Pancreas (tissue), 10 donors: ENCODE data around the gene TOR2A. TPM values are rescaled to one million over a fixed set of nuclear protein-coding genes. Genes with fewer than 3 reads are reported as not detected.
A peak's percentile ranks its signal among the peaks of the same experiment; 100 is the strongest.
"Not testable (repeated sequence)": the region's sequence is repeated elsewhere in the genome, so short reads cannot be mapped to it uniquely, and the experiment has no call there.

Source experiments
- ATAC-seq, 4 donors: fragments of 200-7000 bp; cut with Tn5 transposase; one replicate each; pipeline versions ENCODE4 v1.8.0 to v1.9.1; 2020; ENCODE audit warnings: mild to moderate bottlenecking in 4 of 4, moderate library complexity in 4 of 4
- DNase-seq, 6 donors: peaks; one replicate each; pipeline ENCODE4 v3.0.0-alpha.2; 2020
- FAIRE-seq: peaks from 2 replicates; lab custom pipeline; 2012; peaks lifted over from hg19 to GRCh38; lab: Jason Lieb, UNC
- H3K27ac ChIP-seq, 4 donors: fragments of 200-600 bp; sonication (generic); 1 replicate in 3 of 4; 2 replicates in 1 of 4; pipeline versions ENCODE4 v1.5.0 to v1.8.0; 2020
- H3K27me3 ChIP-seq, 4 donors: fragments of 200-600 bp; one replicate each; pipeline ENCODE4 v1.8.0; 2021
- H3K36me3 ChIP-seq, 3 donors: fragments of 200-600 bp; sonication (generic) in 1 of 3; one replicate each; pipeline versions ENCODE4 v1.5.0 to v1.8.0; 2020 to 2021
- H3K4me1 ChIP-seq, 3 donors: fragments of 200-600 bp; one replicate each; pipeline ENCODE4 v1.8.0; 2021
- H3K4me3 ChIP-seq, 4 donors: fragments of 200-600 bp; sonication (generic) in 2 of 4; one replicate each; pipeline versions ENCODE4 v1.5.0 to v1.8.0; 2020 to 2021
- H3K9me3 ChIP-seq, 4 donors: fragments of 200-600 bp; one replicate each; pipeline ENCODE4 v1.8.0; 2021
- CTCF ChIP-seq, 4 donors: fragments of 200-600 bp; sonication (generic) in 3 of 4; IDR thresholded peaks; one replicate each; pipeline versions ENCODE4 v1.5.0 to v1.8.0; 2021; ENCODE audit warnings: antibody characterized with exemption in 4 of 4
- WGBS, 2 donors: extraction: QIAGEN DNeasy Blood & Tissue Kit; methylation state at CpG; one replicate each; pipeline ENCODE4 v1.1.7; 2013; 5-methylcytosine and 5-hydroxymethylcytosine counted together
- intact Hi-C, 3 donors: fragments of 100-400 bp; cut with DNase I; formaldehyde crosslinking; loops; one replicate each; pipeline versions ENCODE4 v1.11.1 to v1.14.2; 2022
- polyA plus RNA-seq, 2 donors: library from polyadenylated mRNA; stranded (reverse); fragments of 200-250 nt; gene quantifications; one replicate each; pipeline ENCODE4 v1.2.3, GENCODE V29; 2013
- total RNA-seq, 6 donors: library from RNA; stranded (reverse); fragmentation: NEBNext Ultra II Directional in 4 of 6; extraction: Animal tissue kit (Norgen Biotek cat#: 25700) in 4 of 6; gene quantifications; one replicate each; pipeline versions ENCODE4 v1.2.1 to v1.2.4, GENCODE V29; 2021 to 2023
- donor health status: healthy with polysubstance abuse.
- donor health status: DM: no; HTN: no; CAD: no; lungs with moderate emphysema.
- donor health status: DM: no; HTN: no; CAD: no.
- donor health status: control.
- donor health status: control.
- donor health status: Bipolar disorder and iron deficiency.
- donor health status: DM: yes; HTN: yes; CAD: no.
- donor health status: DM: no; HTN: no; CAD: no.
- donor health status: DM: no; HTN: no; CAD: no.
- donor health status: DM: yes; HTN: yes; CAD: no.

Gene TOR2A
- total and polyA plus RNA-seq, 8 donors, result 4.2 to 17.5 (median 6.1) TPM

GRCh38 chr9:127763918-127764384 lies 28.9 kb upstream of the TOR2A start:
- H3K4me3 ChIP-seq, result no peak overlapping the region
- H3K27ac ChIP-seq, result no peak overlapping the region
- DNase-seq (peak in 1 of 6 donors; percentile 73), ATAC-seq (peak; percentile 44 to 78 (median 63)), FAIRE-seq (no peak)
- intact Hi-C loops, result no loop called here
- WGBS, 2 donors, result 44 to 59% methylated on average over 7 of the region's 7 CpGs
- no peaks in the 10 kb centered on the region for H3K27me3 ChIP-seq
- H3K4me1 ChIP-seq, result no peaks in the 10 kb centered on the region
- no peak for TF ChIP-seq CTCF (IDR thresholded peaks at IDR 0.05)
- H3K36me3 ChIP-seq, result no peaks in the 10 kb centered on the region
- no peaks in the 10 kb centered on the region for H3K9me3 ChIP-seq

- no peaks in the 10 kb centered on the region for H3K9me3 ChIP-seq
- peak in 3 of 4 donors; percentile 19 to 56 (median 48) for ATAC-seq
- 50 to 51% methylated on average over 16 of the region's 16 CpGs for WGBS, 2 donors
- no peak for DNase-seq
- intact Hi-C loops, result no loop called here
- no peaks in the 10 kb centered on the region for H3K36me3 ChIP-seq
- H3K4me3 ChIP-seq, result no peak overlapping the region
- TF ChIP-seq CTCF (IDR thresholded peaks at IDR 0.05), result no peak
- no peaks in the 10 kb centered on the region for H3K27me3 ChIP-seq
- no peak overlapping the region for H3K27ac ChIP-seq
- no peaks in the 10 kb centered on the region for H3K4me1 ChIP-seq
- FAIRE-seq, result no peak
These were observed 27.1 kb upstream of the TOR2A start for GRCh38 chr9:127762111-127762676.

DNA sequence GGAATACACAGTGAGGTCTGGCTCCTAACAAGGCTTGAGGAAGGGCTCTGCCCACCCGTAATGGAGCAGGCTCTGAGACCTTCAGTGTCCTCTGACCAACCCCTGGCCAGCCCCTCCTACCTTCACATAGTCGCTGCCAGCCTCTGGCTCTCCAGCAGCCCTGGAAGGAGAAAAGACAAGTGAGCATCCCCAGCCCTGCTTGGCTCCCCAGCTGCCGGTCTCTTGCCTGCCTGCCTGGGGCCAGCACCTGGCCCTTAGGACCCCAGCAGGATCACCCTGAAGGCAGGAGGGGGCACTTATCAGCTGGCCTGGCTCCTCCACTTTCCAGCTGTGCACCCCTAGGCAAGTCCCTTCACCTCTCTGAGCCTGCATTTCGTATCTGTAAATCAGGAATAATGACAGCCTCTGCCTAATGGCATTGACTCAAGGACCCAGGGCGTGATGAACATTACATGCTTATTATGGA lies 26.4 kb upstream of the TOR2A start:
- WGBS, 2 donors, result 53 to 61% methylated on average over 5 of the region's 5 CpGs
- FAIRE-seq, result no peak

DNA sequence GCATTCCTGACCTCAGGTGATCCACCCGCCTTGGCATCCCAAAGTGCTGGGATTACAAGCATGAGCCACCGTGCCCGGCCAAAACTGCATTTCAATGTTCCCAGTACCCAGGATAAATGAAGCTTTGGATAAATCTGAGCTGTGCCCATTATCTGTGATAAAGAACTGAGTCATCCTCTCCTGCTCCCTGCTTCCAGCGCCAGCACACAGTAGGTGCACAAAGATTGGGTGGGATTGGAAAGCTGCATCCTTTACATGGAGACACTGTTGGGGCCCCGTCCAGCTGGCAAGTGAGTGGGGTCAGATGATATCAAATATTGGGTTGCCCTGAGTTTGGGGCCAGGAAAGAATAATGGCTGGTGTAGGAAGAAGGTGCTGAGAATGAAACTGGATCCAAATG lies 26.0 kb upstream of the TOR2A start:
- no peaks in the 10 kb centered on the region for H3K36me3 ChIP-seq
- intact Hi-C loops, result no loop called here
- H3K9me3 ChIP-seq, result no peaks in the 10 kb centered on the region
- H3K4me1 ChIP-seq, result no peaks in the 10 kb centered on the region
- H3K27me3 ChIP-seq, result no peaks in the 10 kb centered on the region
- no peak overlapping the region for H3K27ac ChIP-seq
- WGBS, 2 donors, result 65 to 74% methylated on average over 5 of the region's 5 CpGs
- TF ChIP-seq CTCF (IDR thresholded peaks at IDR 0.05), result no peak
- ATAC-seq, result no peak
- no peak overlapping the region for H3K4me3 ChIP-seq
- no peak for DNase-seq
- no peak for FAIRE-seq

More for the DNA sequence above, 26.4 kb upstream of the TOR2A start:
- ATAC-seq (no peak), DNase-seq (no peak)
- H3K36me3 ChIP-seq, result no peaks in the 10 kb centered on the region
- no peak overlapping the region for H3K27ac ChIP-seq
- no peaks in the 10 kb centered on the region for H3K9me3 ChIP-seq
- H3K4me1 ChIP-seq, result no peaks in the 10 kb centered on the region
- TF ChIP-seq CTCF (IDR thresholded peaks at IDR 0.05), result no peak
- intact Hi-C loops, result no loop called here
- no peak overlapping the region for H3K4me3 ChIP-seq
- H3K27me3 ChIP-seq, result no peaks in the 10 kb centered on the region

DNA sequence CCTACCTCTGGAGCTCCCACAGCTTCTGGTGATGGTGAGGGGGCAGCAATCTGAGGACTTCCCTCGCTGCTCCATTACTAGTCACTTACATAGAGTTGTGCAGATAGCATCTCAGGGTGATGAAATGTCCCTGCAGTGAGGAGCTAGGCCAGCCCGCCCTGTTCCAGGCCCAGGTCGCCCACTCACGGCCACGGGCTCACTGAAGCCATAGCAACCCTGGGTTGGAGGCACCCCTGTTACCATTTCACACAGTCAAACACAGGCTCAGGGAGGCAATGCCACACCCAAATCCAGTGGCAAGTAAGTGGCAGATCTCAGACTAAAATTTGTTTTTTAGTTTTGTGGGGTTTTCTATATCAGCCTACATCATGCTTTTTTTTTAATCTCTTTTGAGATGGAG lies 23.7 kb upstream of the TOR2A start:
- H3K36me3 ChIP-seq, result no peaks in the 10 kb centered on the region
- no peak for ATAC-seq
- H3K9me3 ChIP-seq, result no peaks in the 10 kb centered on the region
- H3K4me3 ChIP-seq, result no peak overlapping the region
- no peak for DNase-seq
- no peak for FAIRE-seq
- peaks cover 0 to 6% (median 3%) of the 10 kb centered on the region in 4 donors for H3K27me3 ChIP-seq
- intact Hi-C loops, result no loop called here
- 82 to 91% methylated on average over 5 of the region's 5 CpGs for WGBS, 2 donors
- H3K27ac ChIP-seq, result no peak overlapping the region
- no peak for TF ChIP-seq CTCF (IDR thresholded peaks at IDR 0.05)
- H3K4me1 ChIP-seq, result no peaks in the 10 kb centered on the region

GRCh38 chr9:127756776-127757175 lies 21.7 kb upstream of the TOR2A start:
- DNase-seq, intact Hi-C loops, H3K36me3 ChIP-seq, H3K27me3 ChIP-seq, FAIRE-seq, H3K4me1 ChIP-seq, H3K4me3 ChIP-seq, H3K27ac ChIP-seq, ATAC-seq, H3K9me3 ChIP-seq: not testable (repeated sequence)
- 63 to 73% methylated on average over 11 of the region's 11 CpGs for WGBS, 2 donors
